ENCODE data around the gene CDH22. TPM values are rescaled to one million over a fixed set of nuclear protein-coding genes. Genes with fewer than 3 reads are reported as not detected.

Gene CDH22
- total RNA-seq, 1 donor from 2014 or later: 1.7 TPM

DNA sequence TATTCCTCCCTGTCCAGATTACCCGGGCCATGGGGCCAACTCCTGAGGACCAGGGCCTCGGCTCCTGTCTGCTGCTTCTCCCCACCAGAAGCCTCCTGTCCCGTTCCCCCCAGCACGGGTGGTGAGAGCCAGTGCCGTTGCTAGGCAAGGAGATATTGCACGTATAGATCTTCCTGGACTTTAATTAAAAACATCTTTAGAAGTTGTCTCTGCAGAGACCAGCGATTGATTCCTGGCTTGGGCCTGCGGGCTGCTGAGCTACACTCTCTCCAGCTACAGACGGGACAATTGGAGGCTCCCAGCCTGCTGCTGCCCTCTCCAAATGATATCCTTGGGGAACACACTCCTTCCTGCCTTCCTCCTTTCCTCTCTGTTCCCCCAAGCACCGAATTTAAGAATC lies 74.6 kb downstream of the CDH22 start:
- Histone ChIP-seq H3K36me3 (no peaks in the 10 kb centered on the region), H3K27me3 (no peaks in the 10 kb centered on the region), H3K27ac (no peak overlapping the region), H3K9me3 (no peaks in the 10 kb centered on the region), H3K4me3 (no peak overlapping the region), H3K4me1 (no peaks in the 10 kb centered on the region)
- TF ChIP-seq POLR2AphosphoS5 (IDR thresholded peaks at IDR 0.05; ENCODE audit: insufficient read depth in 1 of 2, low read depth in 1 of 2) (no peak), POLR2A (IDR thresholded peaks at IDR 0.05) (no peak)
- TF ChIP-seq, protein P1, sequence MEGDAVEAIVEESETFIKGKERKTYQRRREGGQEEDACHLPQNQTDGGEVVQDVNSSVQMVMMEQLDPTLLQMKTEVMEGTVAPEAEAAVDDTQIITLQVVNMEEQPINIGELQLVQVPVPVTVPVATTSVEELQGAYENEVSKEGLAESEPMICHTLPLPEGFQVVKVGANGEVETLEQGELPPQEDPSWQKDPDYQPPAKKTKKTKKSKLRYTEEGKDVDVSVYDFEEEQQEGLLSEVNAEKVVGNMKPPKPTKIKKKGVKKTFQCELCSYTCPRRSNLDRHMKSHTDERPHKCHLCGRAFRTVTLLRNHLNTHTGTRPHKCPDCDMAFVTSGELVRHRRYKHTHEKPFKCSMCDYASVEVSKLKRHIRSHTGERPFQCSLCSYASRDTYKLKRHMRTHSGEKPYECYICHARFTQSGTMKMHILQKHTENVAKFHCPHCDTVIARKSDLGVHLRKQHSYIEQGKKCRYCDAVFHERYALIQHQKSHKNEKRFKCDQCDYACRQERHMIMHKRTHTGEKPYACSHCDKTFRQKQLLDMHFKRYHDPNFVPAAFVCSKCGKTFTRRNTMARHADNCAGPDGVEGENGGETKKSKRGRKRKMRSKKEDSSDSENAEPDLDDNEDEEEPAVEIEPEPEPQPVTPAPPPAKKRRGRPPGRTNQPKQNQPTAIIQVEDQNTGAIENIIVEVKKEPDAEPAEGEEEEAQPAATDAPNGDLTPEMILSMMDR (IDR thresholded peaks at IDR 0.05): no peak
- intact Hi-C loops (cut with DNase I): no loop called here
- no peak for DNase-seq (ENCODE audit: extremely low spot score in 2 of 2)

DNA sequence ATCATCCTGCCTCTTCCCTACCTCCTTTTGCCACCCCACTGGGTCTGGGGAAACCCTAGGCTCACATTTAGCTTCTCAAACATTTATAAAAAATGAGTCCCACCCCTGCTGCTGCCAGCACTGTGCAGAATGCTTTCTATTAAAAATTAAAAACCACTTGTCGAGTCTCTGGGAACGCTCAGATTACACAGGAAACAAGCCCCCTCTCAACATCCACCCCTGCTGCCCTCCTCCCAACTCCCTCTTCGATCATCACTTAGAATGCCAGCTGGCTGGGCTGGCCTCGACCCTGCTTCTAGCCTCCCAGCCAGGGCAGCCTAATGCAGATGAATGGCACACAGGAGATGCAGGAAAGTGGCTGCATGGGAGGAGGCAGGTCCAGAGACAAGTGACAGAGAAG lies 75.8 kb downstream of the CDH22 start:
- H3K36me3 ChIP-seq: no peaks in the 10 kb centered on the region
- no peaks in the 10 kb centered on the region for H3K27me3 ChIP-seq
- intact Hi-C loops (cut with DNase I): no loop called here
- DNase-seq (ENCODE audit: extremely low spot score in 2 of 2): no peak
- no peak overlapping the region for H3K4me3 ChIP-seq
- no peaks in the 10 kb centered on the region for H3K4me1 ChIP-seq
- H3K9me3 ChIP-seq: no peaks in the 10 kb centered on the region
- no peak overlapping the region for H3K27ac ChIP-seq
- TF ChIP-seq POLR2A (IDR thresholded peaks at IDR 0.05): no peak
- TF ChIP-seq, protein P1 (IDR thresholded peaks at IDR 0.05): no peak
- TF ChIP-seq POLR2AphosphoS5 (IDR thresholded peaks at IDR 0.05; ENCODE audit: insufficient read depth in 1 of 2, low read depth in 1 of 2): no peak

DNA sequence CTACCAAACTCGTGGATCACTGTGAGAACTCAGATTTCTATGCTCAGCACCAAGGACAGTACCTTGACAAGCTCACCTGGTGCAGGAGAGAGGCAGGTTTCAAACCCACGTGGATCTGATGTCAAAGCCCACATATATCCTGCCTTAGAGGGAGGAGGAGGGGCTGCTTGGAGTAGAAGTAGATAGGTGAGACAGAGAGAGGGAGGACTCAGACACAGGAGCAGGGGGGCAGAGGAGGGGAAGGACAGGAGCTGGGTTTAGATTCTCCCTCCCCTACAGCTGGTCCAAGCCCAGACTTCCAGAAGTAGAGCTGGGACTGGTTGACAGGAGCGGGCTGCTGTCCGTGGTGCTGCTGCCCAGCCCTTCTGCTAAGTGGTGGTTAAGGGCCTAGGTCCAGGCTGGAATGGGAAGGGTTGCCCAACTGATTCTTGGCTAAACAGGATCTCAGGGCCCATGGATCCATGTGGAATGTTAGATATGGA lies 77.5 kb downstream of the CDH22 start:
- no peaks in the 10 kb centered on the region for H3K9me3 ChIP-seq
- no peaks in the 10 kb centered on the region for H3K36me3 ChIP-seq
- no peaks in the 10 kb centered on the region for H3K4me1 ChIP-seq
- H3K4me3 ChIP-seq: no peak overlapping the region
- no peak for DNase-seq (ENCODE audit: extremely low spot score in 2 of 2)
- H3K27me3 ChIP-seq: no peaks in the 10 kb centered on the region
- no peak for TF ChIP-seq POLR2AphosphoS5 (IDR thresholded peaks at IDR 0.05; ENCODE audit: insufficient read depth in 1 of 2, low read depth in 1 of 2)
- TF ChIP-seq POLR2A (IDR thresholded peaks at IDR 0.05): no peak
- TF ChIP-seq, protein P1 (IDR thresholded peaks at IDR 0.05): no peak
- intact Hi-C loops (cut with DNase I): no loop called here
- no peak overlapping the region for H3K27ac ChIP-seq

DNA sequence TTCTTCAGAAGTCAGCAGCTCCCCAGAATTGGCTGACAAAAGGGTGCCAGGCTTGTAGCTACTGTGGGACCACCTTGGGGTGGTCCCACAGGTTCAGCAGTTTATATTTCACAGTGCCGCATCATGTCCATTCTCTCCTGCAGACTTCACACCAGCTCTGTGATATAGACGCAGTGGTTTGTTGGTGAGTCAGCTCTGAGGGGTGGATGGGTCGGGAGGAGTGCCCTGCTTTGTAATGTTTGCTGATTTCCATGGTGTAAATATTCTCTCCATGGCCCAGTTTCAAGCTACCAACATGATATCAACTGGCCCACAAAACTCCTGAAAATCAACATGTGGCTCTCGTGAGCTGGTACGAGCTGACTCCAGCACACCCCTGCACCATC lies 78.2 kb downstream of the CDH22 start:
- Histone ChIP-seq H3K27ac (no peak overlapping the region), H3K36me3 (no peaks in the 10 kb centered on the region), H3K4me3 (no peak overlapping the region), H3K27me3 (no peaks in the 10 kb centered on the region), H3K9me3 (no peaks in the 10 kb centered on the region), H3K4me1 (no peaks in the 10 kb centered on the region)
- intact Hi-C loops (cut with DNase I): no loop called here
- DNase-seq (ENCODE audit: extremely low spot score in 2 of 2): no peak
- TF ChIP-seq POLR2AphosphoS5 (IDR thresholded peaks at IDR 0.05; ENCODE audit: insufficient read depth in 1 of 2, low read depth in 1 of 2): no peak
- TF ChIP-seq, protein P1 (IDR thresholded peaks at IDR 0.05): no peak
- TF ChIP-seq POLR2A (IDR thresholded peaks at IDR 0.05): no peak

DNA sequence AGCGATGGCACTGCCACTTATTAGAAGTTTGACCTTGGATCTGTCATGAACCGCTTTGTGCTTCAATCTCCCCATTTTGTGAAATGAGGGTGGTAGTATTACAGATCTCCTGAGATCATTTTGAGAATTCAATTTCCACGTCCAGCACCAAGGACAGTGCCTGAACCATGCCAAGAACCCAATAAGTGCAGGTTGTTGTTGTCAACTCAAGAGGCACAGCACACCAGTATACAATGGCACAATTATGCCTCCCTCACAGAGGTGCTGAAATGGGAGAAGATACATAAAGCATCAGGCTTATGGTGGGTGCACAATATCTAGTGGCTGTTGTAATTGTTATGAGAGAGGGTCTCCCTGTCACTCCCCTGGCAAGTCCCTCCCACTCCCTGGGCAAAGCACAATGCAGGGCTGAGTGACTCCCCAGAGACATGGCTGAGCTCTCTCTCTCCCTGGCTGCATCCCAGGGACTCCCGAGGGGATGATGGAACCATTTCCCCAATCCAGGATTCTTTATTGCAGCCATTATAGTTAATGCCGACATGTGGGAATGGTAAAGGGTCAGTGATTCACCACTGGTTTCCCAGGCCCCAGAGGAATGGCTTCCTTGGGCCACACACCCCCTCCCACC lies 78.7 kb downstream of the CDH22 start:
- DNase-seq (ENCODE audit: extremely low spot score in 2 of 2): no peak
- intact Hi-C loops (cut with DNase I): no loop called here
- TF ChIP-seq POLR2AphosphoS5 (IDR thresholded peaks at IDR 0.05; ENCODE audit: insufficient read depth in 1 of 2, low read depth in 1 of 2): no peak
- TF ChIP-seq, protein P1 (IDR thresholded peaks at IDR 0.05): no peak
- no peak for TF ChIP-seq POLR2A (IDR thresholded peaks at IDR 0.05)
- Histone ChIP-seq H3K9me3 (no peaks in the 10 kb centered on the region), H3K4me1 (no peaks in the 10 kb centered on the region), H3K27ac (no peak overlapping the region), H3K27me3 (no peaks in the 10 kb centered on the region), H3K36me3 (no peaks in the 10 kb centered on the region), H3K4me3 (no peak overlapping the region)
